Right lobe of liver (tissue), 4 donors: ENCODE measurements around the gene GFER.
A peak's percentile ranks its signal among the peaks of the same experiment; 100 is the strongest.

Source experiments
- POLR2A ChIP-seq: fragments of 450-650 bp; IDR thresholded peaks from one replicate; pipeline ENCODE4 v1.6.1; 2017; ENCODE audit warnings: antibody characterized with exemption, mild to moderate bottlenecking
- TF ChIP-seq, protein P1 (sequence below), 4 donors: fragments of 200-600 bp in 3 of 4; fragments of 450-650 bp in 1 of 4; IDR thresholded peaks; one replicate each; pipeline versions ENCODE4 v1.5.1 to v1.8.0; 2016 to 2022; ENCODE audit warnings: antibody characterized with exemption in 4 of 4, mild to moderate bottlenecking in 2 of 4
- donor health status: DM: no; HTN: no; CAD: no.
- donor health status: DM: no; HTN: no; CAD: no.
- donor health status: DM: no; HTN: yes; CAD: no.

DNA sequence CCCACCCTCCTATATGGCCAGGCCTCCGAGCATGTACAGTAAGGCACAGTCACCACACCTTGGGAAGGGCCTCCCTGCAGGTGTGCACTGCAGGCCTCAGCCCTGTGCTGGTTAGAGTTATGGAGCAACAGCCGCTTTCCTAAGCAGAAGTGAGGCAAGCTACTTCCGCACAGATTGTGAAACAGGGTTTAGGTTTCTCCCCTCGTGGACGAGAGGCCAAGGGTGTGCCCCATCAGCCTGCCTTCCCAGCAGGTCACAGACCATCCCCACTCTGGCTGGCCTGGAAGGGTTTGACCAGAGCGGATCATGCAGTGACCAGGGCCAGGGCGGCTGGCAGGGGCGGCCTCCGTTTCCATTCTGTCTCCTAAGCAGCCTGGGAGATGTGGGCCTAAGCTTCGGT is 45.7 kb upstream of the GFER start:
- TF ChIP-seq, protein P1, sequence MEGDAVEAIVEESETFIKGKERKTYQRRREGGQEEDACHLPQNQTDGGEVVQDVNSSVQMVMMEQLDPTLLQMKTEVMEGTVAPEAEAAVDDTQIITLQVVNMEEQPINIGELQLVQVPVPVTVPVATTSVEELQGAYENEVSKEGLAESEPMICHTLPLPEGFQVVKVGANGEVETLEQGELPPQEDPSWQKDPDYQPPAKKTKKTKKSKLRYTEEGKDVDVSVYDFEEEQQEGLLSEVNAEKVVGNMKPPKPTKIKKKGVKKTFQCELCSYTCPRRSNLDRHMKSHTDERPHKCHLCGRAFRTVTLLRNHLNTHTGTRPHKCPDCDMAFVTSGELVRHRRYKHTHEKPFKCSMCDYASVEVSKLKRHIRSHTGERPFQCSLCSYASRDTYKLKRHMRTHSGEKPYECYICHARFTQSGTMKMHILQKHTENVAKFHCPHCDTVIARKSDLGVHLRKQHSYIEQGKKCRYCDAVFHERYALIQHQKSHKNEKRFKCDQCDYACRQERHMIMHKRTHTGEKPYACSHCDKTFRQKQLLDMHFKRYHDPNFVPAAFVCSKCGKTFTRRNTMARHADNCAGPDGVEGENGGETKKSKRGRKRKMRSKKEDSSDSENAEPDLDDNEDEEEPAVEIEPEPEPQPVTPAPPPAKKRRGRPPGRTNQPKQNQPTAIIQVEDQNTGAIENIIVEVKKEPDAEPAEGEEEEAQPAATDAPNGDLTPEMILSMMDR (IDR thresholded peaks at IDR 0.05), result no peak
- peak; percentile 56 for TF ChIP-seq POLR2A
